HG03442 (cell line): ENCODE measurements around the gene ZNF821.
"Not testable (repeated sequence)": the region's sequence is repeated elsewhere in the genome, so short reads cannot be mapped to it uniquely, and the experiment has no call there.

ENCODE experiments used
- ATAC-seq: cut with Tn5 transposase; IDR thresholded peaks from one replicate; pipeline ENCODE4 v1.9.1; 2021; ENCODE audit warnings: mild to moderate bottlenecking, moderate library complexity; ENCODE audit not compliant: unreplicated experiment

The ZNF821 gene

DNA sequence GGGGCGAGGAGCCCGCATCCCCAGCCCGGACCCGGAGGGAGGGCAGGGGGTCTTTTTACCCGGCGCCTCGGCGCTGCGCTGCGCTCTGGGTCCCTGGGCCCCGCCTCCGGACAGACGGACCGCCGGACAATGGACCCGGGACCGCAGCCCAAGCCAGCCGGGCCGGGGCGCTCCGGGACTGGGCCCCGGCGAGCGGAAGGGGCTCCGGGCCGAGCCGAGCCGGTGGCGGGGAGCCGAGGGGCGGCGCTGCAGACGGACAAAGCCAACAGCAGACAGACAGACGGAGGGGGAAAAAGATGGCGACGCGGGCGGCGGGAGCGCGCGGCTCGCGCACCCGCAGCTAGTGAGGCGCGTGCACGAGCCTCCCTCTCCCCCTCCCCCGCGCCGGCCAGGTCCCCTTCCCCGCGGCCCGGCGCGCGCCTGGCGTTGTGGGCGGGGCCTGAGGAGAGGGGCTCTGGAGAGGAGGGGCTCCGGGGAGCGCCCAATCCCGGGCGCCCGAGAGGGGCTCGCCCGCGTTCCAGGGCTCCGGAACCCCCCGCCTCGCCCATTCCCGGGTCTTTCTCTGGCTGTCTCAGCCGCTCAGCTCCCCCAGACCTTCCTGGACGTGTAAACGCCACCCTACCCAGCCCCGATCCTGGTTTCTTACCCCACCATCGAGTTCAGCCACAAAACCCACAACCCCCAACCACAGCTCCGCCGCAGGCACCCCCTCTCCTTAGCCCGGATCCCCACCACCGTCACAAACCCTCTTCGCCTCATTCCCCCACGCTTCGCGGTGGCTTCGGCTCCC lies at the start of gene ZNF821:
ZNF821 (minus strand) TSS at position 334 of the 790 bp plus-strand sequence. CDS start 4,236 bp downstream, outside the sequence.
- peak; percentile 45 for ATAC-seq

DNA sequence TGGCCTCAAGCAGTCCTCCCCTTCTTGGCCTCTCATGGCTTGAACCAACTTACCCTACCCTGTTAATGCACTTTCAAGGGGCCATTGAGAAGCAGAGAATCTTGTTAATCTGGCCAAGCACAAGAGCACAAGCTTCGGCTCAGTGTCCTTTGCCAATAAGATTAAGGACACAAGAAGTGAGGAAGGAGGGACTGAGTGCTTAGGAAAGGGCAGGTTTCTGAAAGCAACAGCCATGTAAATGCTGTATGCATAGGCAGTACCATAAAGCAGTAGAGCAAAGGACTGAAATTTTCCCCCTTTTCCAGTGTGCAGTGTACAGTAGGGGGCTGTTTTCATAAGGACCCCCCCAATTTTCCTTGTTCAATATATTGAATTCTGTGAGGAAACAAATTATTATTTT lies 49.0 kb upstream of the ZNF821 start:
- no peak for ATAC-seq

GRCh38 chr16:71931599-71931998 lies 47.6 kb upstream of the ZNF821 start:
- no peak for ATAC-seq

- ATAC-seq = no peak
These were observed 47.0 kb upstream of the ZNF821 start for GRCh38 chr16:71931001-71931400.

GRCh38 chr16:71930013-71930563 lies 46.1 kb upstream of the ZNF821 start:
- no peak for ATAC-seq

GRCh38 chr16:71929048-71929447 lies 45.1 kb upstream of the ZNF821 start:
- ATAC-seq = no peak

GRCh38 chr16:71927787-71928186 lies 43.8 kb upstream of the ZNF821 start:
- no peak for ATAC-seq

GRCh38 chr16:71927383-71927782 lies 43.4 kb upstream of the ZNF821 start:
- no peak for ATAC-seq

DNA sequence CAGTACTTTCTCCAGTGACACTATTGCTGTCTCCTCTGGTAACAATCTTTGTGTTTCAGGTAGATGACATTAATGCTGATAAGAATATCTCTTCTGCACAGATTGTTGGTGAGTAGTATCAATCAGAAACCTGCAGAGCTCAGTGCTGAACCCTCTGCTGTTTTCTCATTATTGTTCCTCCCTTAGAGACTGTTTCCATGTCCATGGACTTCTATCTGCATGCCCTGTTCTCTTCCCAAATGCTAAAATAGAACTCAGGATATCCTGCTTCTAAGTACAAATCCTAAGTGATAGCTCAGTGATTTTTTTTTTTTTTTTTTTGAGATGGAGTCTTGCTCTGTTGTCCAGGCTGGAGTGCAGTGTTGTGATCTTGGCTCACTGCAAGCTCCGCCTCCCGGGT lies 40.7 kb upstream of the ZNF821 start:
- no peak for ATAC-seq

DNA sequence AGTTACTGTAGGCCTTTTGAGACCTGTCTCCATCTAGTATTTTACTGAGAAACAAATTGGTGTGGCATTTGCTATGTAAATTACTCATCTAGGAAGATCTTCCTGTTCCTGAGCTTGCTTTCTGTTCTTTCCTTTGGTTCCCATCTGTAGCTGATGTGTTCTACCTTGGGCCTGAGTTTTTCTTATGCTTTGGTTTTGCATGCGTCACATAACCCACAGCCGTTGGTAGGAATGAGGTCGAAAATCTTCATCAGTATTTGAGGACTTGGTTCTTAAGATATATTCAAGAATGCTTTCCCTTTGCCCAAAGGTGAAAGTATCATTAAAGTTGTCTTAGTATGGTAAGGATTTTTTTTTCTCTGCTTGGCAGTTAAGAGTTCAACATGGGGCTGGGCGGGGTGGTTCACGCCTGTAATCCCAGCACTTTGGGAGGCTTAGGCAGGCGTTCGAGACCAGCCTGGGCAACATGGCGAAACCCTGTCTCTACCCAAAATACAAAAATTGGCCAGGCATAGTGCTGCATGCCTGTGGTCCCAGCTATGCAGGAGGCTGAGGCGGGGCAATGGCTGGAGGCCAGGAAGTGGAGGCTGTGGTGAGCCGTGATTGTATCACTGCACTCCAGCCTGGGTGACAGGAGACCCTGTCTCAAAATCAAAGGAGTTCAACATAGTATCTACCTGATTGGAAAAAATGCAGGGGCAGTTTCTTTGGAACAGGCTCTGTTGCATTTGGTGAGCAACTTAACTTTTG lies 40.1 kb upstream of the ZNF821 start:
- ATAC-seq = no peak

GRCh38 chr16:71920658-71921057 lies 36.7 kb upstream of the ZNF821 start:
- ATAC-seq = no peak

DNA sequence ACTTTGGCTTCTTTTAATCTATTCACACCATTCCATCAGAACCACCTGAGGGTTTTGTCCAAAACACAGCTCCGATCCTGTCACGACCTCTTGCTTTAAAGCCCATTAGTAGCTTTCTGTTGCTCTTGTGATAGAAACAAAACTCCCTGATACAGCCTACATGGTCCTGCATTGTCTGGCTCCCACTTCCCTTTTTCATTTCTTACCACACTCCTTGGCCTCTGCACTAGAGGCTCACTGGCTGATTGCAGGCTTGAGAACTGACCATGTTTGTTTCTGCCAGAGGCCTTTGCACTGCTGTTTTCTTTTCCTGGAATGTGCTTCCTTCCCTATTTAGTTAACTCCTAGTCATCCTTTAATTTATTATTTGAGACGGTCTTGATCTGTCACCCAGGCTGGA lies 35.1 kb upstream of the ZNF821 start:
- ATAC-seq = peak; percentile 65

GRCh38 chr16:71917900-71918299 lies 33.9 kb upstream of the ZNF821 start:
- ATAC-seq = no peak

- ATAC-seq = no peak
These were observed 32.5 kb upstream of the ZNF821 start for GRCh38 chr16:71916397-71916920.

DNA sequence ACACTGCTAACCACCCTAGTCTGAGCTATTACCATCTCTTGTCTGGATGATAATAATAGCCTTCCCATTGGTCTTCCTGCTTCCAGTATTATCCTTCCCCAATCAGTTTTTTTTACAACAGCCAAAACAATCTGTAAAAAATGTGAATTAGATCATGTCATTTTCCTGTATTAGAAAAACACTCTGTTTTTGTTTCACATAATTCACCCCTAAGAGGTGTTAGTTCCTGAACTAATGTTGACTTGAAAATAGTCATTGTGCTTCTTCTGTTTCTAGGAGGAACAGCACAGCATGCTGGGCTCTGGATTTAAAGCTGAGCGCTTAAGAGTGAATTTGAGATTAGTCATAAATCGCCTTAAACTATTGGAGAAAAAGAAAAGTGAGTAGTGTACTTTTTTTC lies 31.4 kb upstream of the ZNF821 start:
- no peak for ATAC-seq

DNA sequence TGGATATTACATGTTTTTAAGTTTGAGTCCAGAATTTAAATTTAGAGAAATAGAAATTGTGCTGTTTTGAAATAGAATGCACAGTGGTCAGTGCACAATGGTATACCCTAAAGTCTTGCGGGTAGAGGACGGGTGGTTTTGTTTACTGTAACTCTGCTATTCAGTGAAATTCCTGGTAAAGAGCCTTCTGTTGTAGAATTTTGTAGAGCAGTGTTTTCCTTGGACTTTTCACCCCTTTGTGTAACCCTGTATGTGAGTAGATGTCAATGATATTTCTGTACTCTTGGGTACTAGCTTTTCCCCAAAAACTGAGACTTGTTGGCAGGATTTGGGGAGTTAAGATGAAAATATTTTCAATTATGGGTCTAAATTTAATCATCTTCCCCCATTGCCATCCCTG lies 30.8 kb upstream of the ZNF821 start:
- no peak for ATAC-seq

- no peak for ATAC-seq
These were observed 28.7 kb upstream of the ZNF821 start for GRCh38 chr16:71912534-71913275.

DNA sequence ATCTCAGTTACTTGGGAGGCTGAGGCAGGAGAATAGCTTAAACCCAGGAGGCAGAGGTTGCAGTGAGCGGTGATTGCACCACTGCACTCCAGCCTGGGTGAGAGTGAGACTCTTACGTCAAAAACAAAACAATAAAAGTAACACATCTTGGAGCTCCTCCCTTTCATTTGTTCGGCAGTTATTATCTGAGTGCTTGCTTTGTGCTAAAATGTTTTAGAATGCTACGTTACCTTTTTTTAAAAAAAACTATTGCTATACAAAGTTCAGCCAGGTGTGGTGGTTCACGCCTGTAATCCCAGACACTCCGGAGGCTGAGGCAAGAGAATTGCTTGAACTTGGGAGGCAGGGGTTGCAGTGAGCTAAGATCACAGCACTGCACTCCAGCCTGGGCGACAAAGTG lies 27.1 kb upstream of the ZNF821 start:
- no peak for ATAC-seq

- not testable (repeated sequence) for ATAC-seq
These were observed 21.8 kb upstream of the ZNF821 start for GRCh38 chr16:71905765-71906164.

- no peak for ATAC-seq
These were observed 20.3 kb upstream of the ZNF821 start for GRCh38 chr16:71904239-71904638.

- ATAC-seq = no peak
These were observed 19.6 kb upstream of the ZNF821 start for GRCh38 chr16:71903608-71904007.
